CD4-positive, alpha-beta memory T cell (primary cell): ENCODE results near the gene DCTD. TPM values are rescaled to one million over a fixed set of nuclear protein-coding genes. Genes with fewer than 3 reads are reported as not detected.

Experiments
- CTCF ChIA-PET: fragments of 350-600 bp; sonication (Branson Sonifier 250); formaldehyde crosslinking; loops from one replicate; lab custom pipeline; 2021; ENCODE audit warnings: inconsistent platforms; ENCODE audit not compliant: partially characterized antibody; lab: Charles Lee
- POLR2A ChIA-PET: fragments of 350-600 bp; sonication (Branson Sonifier 250); formaldehyde crosslinking; loops from one replicate; lab custom pipeline; 2021; ENCODE audit not compliant: partially characterized antibody; lab: Charles Lee
- DNase-seq, 5 donors: peaks; one replicate each; pipeline versions ENCODE4 v3.0.0 to v3.0.0-alpha.2; 2020 to 2022; ENCODE audit warnings: mixed read lengths in 1 of 5
- H3K27ac ChIP-seq: one replicate; pipeline ENCODE4 v1.7.0; 2013; ENCODE audit warnings: low read depth, low read length
- H3K27me3 ChIP-seq: 2 replicates; pipeline ENCODE4 v1.7.0; 2013; ENCODE audit warnings: mild to moderate bottlenecking, low read length, moderate library complexity; ENCODE audit not compliant: insufficient read depth
- H3K36me3 ChIP-seq: 2 replicates; pipeline ENCODE4 v1.7.0; 2013; ENCODE audit warnings: mild to moderate bottlenecking, low read length, moderate library complexity; ENCODE audit not compliant: insufficient read depth
- H3K4me1 ChIP-seq: 2 replicates; pipeline ENCODE4 v1.7.0; 2013; ENCODE audit warnings: mild to moderate bottlenecking, low read length, moderate library complexity; ENCODE audit not compliant: insufficient read depth
- H3K4me3 ChIP-seq, 2 donors: one replicate each; pipeline ENCODE4 v1.7.0; 2013; ENCODE audit warnings: low read length in 2 of 2, mild to moderate bottlenecking in 1 of 2
- H3K9me3 ChIP-seq, 2 donors: one replicate each; pipeline ENCODE4 v1.7.0; 2013; ENCODE audit warnings: low read length in 2 of 2, control low read depth in 1 of 2; ENCODE audit not compliant: control insufficient read depth in 1 of 2
- H3K27ac Mint-ChIP-seq, 7 donors: one replicate each; pipeline ENCODE4 v1.8.0; 2020 to 2021; ENCODE audit warnings: mixed read lengths in 7 of 7, mild to moderate bottlenecking in 6 of 7, inconsistent platforms in 3 of 7, moderate library complexity in 3 of 7
- H3K27me3 Mint-ChIP-seq, 2 donors: one replicate each; pipeline ENCODE4 v1.8.0; 2020 to 2021; ENCODE audit warnings: mixed read lengths in 2 of 2
- H3K36me3 Mint-ChIP-seq, 2 donors: one replicate each; pipeline ENCODE4 v1.8.0; 2020 to 2021; ENCODE audit warnings: mixed read lengths in 2 of 2, inconsistent platforms in 1 of 2, mild to moderate bottlenecking in 1 of 2
- H3K4me1 Mint-ChIP-seq, 4 donors: one replicate each; pipeline ENCODE4 v1.8.0; 2020 to 2021; ENCODE audit warnings: mixed read lengths in 4 of 4, mild to moderate bottlenecking in 1 of 4
- H3K4me3 Mint-ChIP-seq, 8 donors: one replicate each; pipeline ENCODE4 v1.8.0; 2020 to 2021; ENCODE audit warnings: mixed read lengths in 8 of 8, mild to moderate bottlenecking in 7 of 8, moderate library complexity in 6 of 8, inconsistent platforms in 3 of 8
- H3K9me3 Mint-ChIP-seq, 8 donors: one replicate each; pipeline ENCODE4 v1.8.0; 2020 to 2021; ENCODE audit warnings: mixed read lengths in 8 of 8, mild to moderate bottlenecking in 5 of 8, inconsistent platforms in 3 of 8, moderate library complexity in 1 of 8
- intact Hi-C: fragments of 100-400 bp; cut with micrococcal nuclease; formaldehyde crosslinking; loops from one replicate; pipeline ENCODE4 v1.15.1; 2023
- polyA plus RNA-seq, 2 donors: library from polyadenylated mRNA; unstranded; fragments of 300-500 nt; fragmentation: Illumina TruSeq; gene quantifications; one replicate each; pipeline ENCODE4 v1.2.3, GENCODE V29; 2021
- total RNA-seq, 2 experiments: library from RNA; stranded (reverse); gene quantifications; one replicate each; pipeline ENCODE4 v1.2.3, GENCODE V29; 2021

DCTD gene
- total and polyA plus RNA-seq, 4 experiments from 2014 or later, result 66.6 to 119 (median 77.2) TPM

GRCh38 chr4:182862141-182862875 is 54.9 kb downstream of the DCTD start:
- Mint-ChIP-seq H3K27ac (no peak overlapping the region), H3K27me3 (no peaks in the 10 kb centered on the region), H3K4me3 (no peak overlapping the region), H3K4me1 (no peaks in the 10 kb centered on the region), H3K9me3 (peaks cover 0 to 9% (median 4%) of the 10 kb centered on the region in 8 donors), H3K36me3 (peaks cover 0 to 4% of the 10 kb centered on the region in 2 donors)
- Histone ChIP-seq H3K4me3 (no peak overlapping the region), H3K36me3 (no peaks in the 10 kb centered on the region), H3K27ac (no peak overlapping the region), H3K27me3 (no peaks in the 10 kb centered on the region), H3K4me1 (no peaks in the 10 kb centered on the region), H3K9me3 (no peaks in the 10 kb centered on the region)
- intact Hi-C loops, result no loop called here
- no peak for DNase-seq
- POLR2A ChIA-PET, result no interaction called here
- CTCF ChIA-PET, result no interaction called here

GRCh38 chr4:182861346-182861745 is 55.8 kb downstream of the DCTD start:
- POLR2A ChIA-PET, result no interaction called here
- CTCF ChIA-PET, result no interaction called here
- intact Hi-C loops, result no loop called here
- H3K27me3 Mint-ChIP-seq, result no peaks in the 10 kb centered on the region
- no peak overlapping the region for H3K4me3 Mint-ChIP-seq
- Histone ChIP-seq H3K27ac (no peak overlapping the region), H3K4me3 (no peak overlapping the region), H3K36me3 (no peaks in the 10 kb centered on the region), H3K27me3 (no peaks in the 10 kb centered on the region), H3K4me1 (no peaks in the 10 kb centered on the region), H3K9me3 (no peaks in the 10 kb centered on the region)
- peaks cover 0 to 8% of the 10 kb centered on the region in 2 donors for H3K36me3 Mint-ChIP-seq
- DNase-seq, result no peak
- H3K4me1 Mint-ChIP-seq, result no peaks in the 10 kb centered on the region
- H3K27ac Mint-ChIP-seq, result no peak overlapping the region
- H3K9me3 Mint-ChIP-seq, result peaks cover 0 to 9% (median 4%) of the 10 kb centered on the region in 8 donors

GRCh38 chr4:182859730-182860129 is 57.5 kb downstream of the DCTD start:
- Mint-ChIP-seq H3K27me3 (no peaks in the 10 kb centered on the region), H3K36me3 (peaks cover 0 to 11% of the 10 kb centered on the region in 2 donors), H3K27ac (no peak overlapping the region), H3K4me3 (no peak overlapping the region), H3K9me3 (peaks cover 0 to 9% (median 4%) of the 10 kb centered on the region in 8 donors), H3K4me1 (no peaks in the 10 kb centered on the region)
- no peak overlapping the region for H3K27ac ChIP-seq
- no peaks in the 10 kb centered on the region for H3K9me3 ChIP-seq
- no peak overlapping the region for H3K4me3 ChIP-seq
- intact Hi-C loops, result no loop called here
- no peaks in the 10 kb centered on the region for H3K27me3 ChIP-seq
- CTCF ChIA-PET, result no interaction called here
- POLR2A ChIA-PET, result no interaction called here
- H3K36me3 ChIP-seq, result no peaks in the 10 kb centered on the region
- DNase-seq, result no peak
- no peaks in the 10 kb centered on the region for H3K4me1 ChIP-seq

GRCh38 chr4:182858711-182859110 is 58.5 kb downstream of the DCTD start:
- H3K27ac ChIP-seq, result no peak overlapping the region
- H3K36me3 Mint-ChIP-seq, result peaks cover 0 to 11% of the 10 kb centered on the region in 2 donors
- no peaks in the 10 kb centered on the region for H3K9me3 ChIP-seq
- no peaks in the 10 kb centered on the region for H3K27me3 Mint-ChIP-seq
- peaks cover 0 to 9% (median 6%) of the 10 kb centered on the region in 8 donors for H3K9me3 Mint-ChIP-seq
- ChIA-PET CTCF (no interaction called here), POLR2A (no interaction called here)
- H3K27me3 ChIP-seq, result no peaks in the 10 kb centered on the region
- H3K4me1 Mint-ChIP-seq, result no peaks in the 10 kb centered on the region
- H3K4me1 ChIP-seq, result no peaks in the 10 kb centered on the region
- no peak overlapping the region for H3K27ac Mint-ChIP-seq
- H3K4me3 ChIP-seq, result no peak overlapping the region
- intact Hi-C loops, result no loop called here
- no peak for DNase-seq
- H3K36me3 ChIP-seq, result no peaks in the 10 kb centered on the region
- H3K4me3 Mint-ChIP-seq, result no peak overlapping the region

- H3K9me3 ChIP-seq, result no peaks in the 10 kb centered on the region
- H3K27ac ChIP-seq, result no peak overlapping the region
- no peaks in the 10 kb centered on the region for H3K27me3 Mint-ChIP-seq
- H3K4me1 Mint-ChIP-seq, result no peaks in the 10 kb centered on the region
- H3K9me3 Mint-ChIP-seq, result peaks cover 0 to 20% (median 7%) of the 10 kb centered on the region in 8 donors
- no peaks in the 10 kb centered on the region for H3K27me3 ChIP-seq
- ChIA-PET CTCF (no interaction called here), POLR2A (no interaction called here)
- H3K4me3 Mint-ChIP-seq, result no peak overlapping the region
- no peaks in the 10 kb centered on the region for H3K4me1 ChIP-seq
- no peak overlapping the region for H3K27ac Mint-ChIP-seq
- DNase-seq, result no peak
- peaks cover 0 to 15% of the 10 kb centered on the region in 2 donors for H3K36me3 Mint-ChIP-seq
- H3K4me3 ChIP-seq, result no peak overlapping the region
- H3K36me3 ChIP-seq, result no peaks in the 10 kb centered on the region
- intact Hi-C loops, result no loop called here
These were observed 60.3 kb downstream of the DCTD start for GRCh38 chr4:182856862-182857261.

GRCh38 chr4:182855877-182856276 is 61.3 kb downstream of the DCTD start:
- no peaks in the 10 kb centered on the region for H3K27me3 ChIP-seq
- no peak for DNase-seq

GRCh38 chr4:182855312-182855711 is 61.9 kb downstream of the DCTD start:
- Histone ChIP-seq H3K4me1 (no peaks in the 10 kb centered on the region), H3K4me3 (no peak overlapping the region), H3K27me3 (no peaks in the 10 kb centered on the region), H3K27ac (no peak overlapping the region), H3K36me3 (no peaks in the 10 kb centered on the region), H3K9me3 (no peaks in the 10 kb centered on the region)
- DNase-seq, result no peak
- intact Hi-C loops, result no loop called here
- peaks cover 0 to 15% of the 10 kb centered on the region in 2 donors for H3K36me3 Mint-ChIP-seq
- no peaks in the 10 kb centered on the region for H3K4me1 Mint-ChIP-seq
- H3K4me3 Mint-ChIP-seq, result no peak overlapping the region
- POLR2A ChIA-PET, result no interaction called here
- no peaks in the 10 kb centered on the region for H3K27me3 Mint-ChIP-seq
- H3K27ac Mint-ChIP-seq, result no peak overlapping the region
- CTCF ChIA-PET, result interaction anchor here (0.8 kb wide), 1 partner anchor 9 kb away, joined by 3 read pairs; no protein-coding TSS in a partner anchor
- peaks cover 0 to 18% (median 7%) of the 10 kb centered on the region in 8 donors for H3K9me3 Mint-ChIP-seq

More at GRCh38 chr4:182855877-182856276, 61.3 kb downstream of the DCTD start:
- Mint-ChIP-seq H3K27me3 (no peaks in the 10 kb centered on the region), H3K36me3 (peaks cover 0 to 15% of the 10 kb centered on the region in 2 donors), H3K4me1 (no peaks in the 10 kb centered on the region), H3K9me3 (peaks cover 0 to 20% (median 7%) of the 10 kb centered on the region in 8 donors), H3K27ac (no peak overlapping the region), H3K4me3 (no peak overlapping the region)
- no peaks in the 10 kb centered on the region for H3K9me3 ChIP-seq
- H3K36me3 ChIP-seq, result no peaks in the 10 kb centered on the region
- intact Hi-C loops, result no loop called here
- ChIA-PET POLR2A (no interaction called here), CTCF (interaction anchor here (0.8 kb wide), 1 partner anchor 10 kb away, joined by 3 read pairs; no protein-coding TSS in a partner anchor)
- no peak overlapping the region for H3K4me3 ChIP-seq
- H3K27ac ChIP-seq, result no peak overlapping the region
- no peaks in the 10 kb centered on the region for H3K4me1 ChIP-seq
